GM18867 (cell line): Measurements from ENCODE around the gene IL1RAP.

Experiments
- ATAC-seq: cut with Tn5 transposase; IDR thresholded peaks from one replicate; pipeline ENCODE4 v1.9.1; 2021; ENCODE audit warnings: mild to moderate bottlenecking, moderate library complexity; ENCODE audit not compliant: unreplicated experiment

Gene IL1RAP

DNA sequence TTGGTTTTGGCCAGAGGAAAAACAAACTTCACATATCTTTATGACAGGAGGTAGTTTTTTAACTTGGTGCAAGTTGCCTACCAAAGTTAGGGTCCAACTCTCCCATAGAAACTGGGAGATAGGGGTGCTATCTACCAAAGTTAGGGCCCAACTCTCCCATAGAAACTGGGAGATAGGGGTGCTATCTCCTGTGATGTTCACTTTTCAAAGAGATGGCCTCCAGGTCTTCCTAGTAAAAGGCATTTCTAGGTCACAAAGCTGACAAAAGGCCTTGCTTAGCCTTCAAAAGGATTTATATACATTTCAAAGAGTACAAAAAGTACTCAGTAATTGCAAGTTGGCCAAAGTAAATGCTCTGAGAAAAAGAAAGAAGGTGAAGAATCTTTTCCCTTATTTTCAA lies 27.1 kb downstream of the IL1RAP start:
- ATAC-seq, result no peak

GRCh38 chr3:190541560-190541959 lies 27.7 kb downstream of the IL1RAP start:
- no peak for ATAC-seq

DNA sequence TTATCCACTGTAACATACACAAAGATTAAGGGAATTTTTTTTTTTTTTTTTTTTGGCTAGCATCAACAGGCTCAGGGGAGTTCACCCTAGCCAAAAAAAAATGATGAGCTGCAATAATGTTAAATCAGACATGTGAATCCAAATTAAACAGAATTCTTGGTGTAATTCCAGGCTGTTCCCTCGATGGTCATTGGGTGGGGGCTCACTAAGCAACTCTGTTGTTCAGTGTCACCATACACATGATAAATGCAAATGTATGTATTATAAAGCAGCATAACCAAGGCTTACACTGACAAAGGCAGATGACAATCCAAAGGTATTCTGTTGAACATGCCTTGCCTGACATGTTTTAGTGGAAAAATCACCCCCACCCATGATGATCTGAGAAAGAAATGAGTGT lies 29.0 kb downstream of the IL1RAP start:
- no peak for ATAC-seq

DNA sequence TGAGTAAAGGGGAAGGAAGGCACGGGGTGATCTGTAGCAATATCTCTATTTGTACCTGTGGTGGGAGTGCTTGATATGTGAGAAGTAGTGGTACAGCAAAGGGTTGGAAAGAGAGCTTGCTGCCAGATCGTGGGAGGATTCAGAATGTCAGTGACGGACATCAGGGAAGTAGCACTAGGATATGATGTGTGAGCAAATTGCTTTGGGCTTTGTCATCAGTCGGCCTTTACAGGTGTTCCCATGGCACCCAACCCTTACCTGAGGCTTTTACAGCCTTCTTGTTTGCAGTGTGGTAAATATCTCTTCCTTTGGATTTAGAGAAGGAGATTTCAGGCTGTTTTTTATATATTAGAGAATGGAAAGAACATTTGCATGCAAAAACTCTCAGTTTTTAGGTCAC lies 29.8 kb downstream of the IL1RAP start:
- ATAC-seq, result no peak

DNA sequence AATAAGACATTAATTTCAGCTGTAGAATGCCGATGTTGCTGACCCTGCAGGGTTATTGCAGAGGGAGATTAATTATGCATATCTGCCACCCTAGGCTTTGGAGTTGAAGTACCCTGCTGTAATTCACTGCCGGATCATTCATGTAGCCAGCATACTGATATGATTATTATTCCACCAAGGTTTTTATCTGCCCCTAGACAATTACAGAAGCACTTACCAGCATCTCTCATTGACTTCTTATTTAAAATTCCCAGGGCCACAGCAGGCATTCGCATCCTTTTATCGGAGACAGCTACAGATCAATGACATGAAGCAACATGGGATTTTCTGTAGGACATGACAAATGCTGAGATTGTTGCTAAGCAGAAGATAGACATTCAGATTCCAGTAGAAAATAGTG lies 31.3 kb downstream of the IL1RAP start:
- no peak for ATAC-seq

GRCh38 chr3:190546881-190547510 lies 33.1 kb downstream of the IL1RAP start:
- ATAC-seq, result no peak

DNA sequence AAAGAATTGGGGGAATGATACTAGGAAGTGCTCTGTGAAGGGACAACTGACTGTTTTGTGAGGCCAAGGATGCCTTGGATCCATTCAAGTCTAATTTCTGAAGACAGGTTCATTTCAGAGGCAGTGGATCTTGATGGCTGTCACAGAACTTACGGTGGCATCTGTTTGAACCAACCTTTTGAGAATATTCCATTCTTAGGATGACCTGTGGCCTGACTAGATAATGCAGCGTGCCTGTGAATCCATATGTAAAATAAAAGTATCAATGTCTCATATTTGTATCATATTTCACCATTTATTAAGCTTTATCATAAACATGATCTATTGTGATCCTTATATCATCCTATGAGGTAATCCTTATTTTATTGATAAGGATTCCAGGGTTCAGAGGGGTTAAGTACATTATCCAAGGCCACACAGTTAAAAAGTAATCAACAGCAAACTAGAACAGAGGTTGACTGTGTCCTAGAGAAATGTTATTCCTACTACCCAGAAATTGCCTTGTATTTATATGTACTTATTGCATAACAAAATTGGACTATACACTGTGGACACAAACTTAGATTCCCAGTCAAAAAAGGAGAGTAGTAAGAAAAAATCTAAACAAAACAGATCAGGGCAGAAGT lies 34.3 kb downstream of the IL1RAP start:
- ATAC-seq, result no peak

DNA sequence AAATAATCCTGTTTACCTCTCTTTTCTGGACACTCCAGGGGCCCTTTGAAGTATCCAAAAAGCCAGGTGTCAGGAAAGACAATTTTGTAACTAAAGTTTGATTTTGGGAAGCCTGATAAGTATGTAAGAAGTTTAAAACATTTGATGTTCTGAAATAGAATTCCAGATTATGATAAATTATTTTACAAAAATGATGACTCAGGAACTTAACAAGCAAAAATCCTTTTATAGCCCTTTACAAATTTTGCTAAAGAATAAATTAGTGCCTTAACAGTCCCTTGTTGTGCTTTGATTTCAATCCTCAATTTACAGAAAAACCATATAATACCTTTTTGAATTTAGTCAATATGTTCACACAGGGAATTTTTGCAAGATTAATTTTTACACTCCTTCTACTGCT lies 38.1 kb downstream of the IL1RAP start:
- ATAC-seq, result no peak

GRCh38 chr3:190552969-190553759 lies 39.3 kb downstream of the IL1RAP start:
- ATAC-seq, result no peak

- no peak for ATAC-seq
Observed at GRCh38 chr3:190554197-190554596, 40.3 kb downstream of the IL1RAP start.

GRCh38 chr3:190556351-190556750 lies 42.5 kb downstream of the IL1RAP start:
- no peak for ATAC-seq

GRCh38 chr3:190557296-190557695 lies 43.4 kb downstream of the IL1RAP start:
- no peak for ATAC-seq

GRCh38 chr3:190558316-190558715 lies 44.4 kb downstream of the IL1RAP start:
- ATAC-seq, result peak; percentile 82

- no peak for ATAC-seq
Observed at GRCh38 chr3:190558796-190559195, 44.9 kb downstream of the IL1RAP start.

DNA sequence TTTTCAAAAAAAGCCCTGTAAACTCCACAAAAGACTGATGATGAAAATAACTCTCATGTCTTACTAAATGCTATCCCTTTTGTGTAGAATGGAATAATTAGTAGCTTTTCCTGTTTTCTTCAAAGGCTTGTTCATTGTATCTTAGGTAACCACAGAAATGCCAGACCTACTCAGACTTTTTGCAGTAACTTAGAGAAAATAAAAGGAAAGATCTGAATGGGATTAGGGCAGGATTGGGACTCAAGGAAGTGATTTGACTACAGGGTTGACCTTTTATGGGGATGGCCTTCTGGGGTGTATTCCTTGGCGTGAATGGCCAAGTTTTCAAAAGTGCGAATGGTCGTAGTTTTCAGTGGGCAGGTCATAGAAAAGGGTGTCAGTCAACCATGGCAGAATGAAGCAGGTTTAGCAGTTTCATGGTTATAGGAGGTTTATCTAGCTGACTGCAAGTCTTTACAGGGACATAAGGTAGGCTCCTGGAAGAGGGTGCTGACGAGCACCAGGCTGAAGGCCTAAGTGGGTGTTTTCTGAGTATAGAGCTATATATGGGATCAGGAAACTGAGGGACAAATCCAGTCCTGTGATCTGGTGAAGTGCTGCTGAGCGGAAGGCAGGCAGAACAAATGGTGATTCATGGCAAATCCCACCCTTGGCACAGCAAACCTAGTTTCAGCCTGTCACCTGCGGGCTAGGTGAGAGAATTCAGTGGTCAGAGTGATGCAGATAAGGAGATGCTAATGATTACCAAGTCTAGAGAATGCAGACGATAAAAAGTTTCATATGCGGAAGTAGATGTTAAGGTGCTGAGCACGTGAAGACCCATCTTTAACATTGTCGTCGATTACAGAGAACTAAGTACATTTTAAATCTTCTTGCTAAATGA lies 46.4 kb downstream of the IL1RAP start:
- ATAC-seq, result no peak

DNA sequence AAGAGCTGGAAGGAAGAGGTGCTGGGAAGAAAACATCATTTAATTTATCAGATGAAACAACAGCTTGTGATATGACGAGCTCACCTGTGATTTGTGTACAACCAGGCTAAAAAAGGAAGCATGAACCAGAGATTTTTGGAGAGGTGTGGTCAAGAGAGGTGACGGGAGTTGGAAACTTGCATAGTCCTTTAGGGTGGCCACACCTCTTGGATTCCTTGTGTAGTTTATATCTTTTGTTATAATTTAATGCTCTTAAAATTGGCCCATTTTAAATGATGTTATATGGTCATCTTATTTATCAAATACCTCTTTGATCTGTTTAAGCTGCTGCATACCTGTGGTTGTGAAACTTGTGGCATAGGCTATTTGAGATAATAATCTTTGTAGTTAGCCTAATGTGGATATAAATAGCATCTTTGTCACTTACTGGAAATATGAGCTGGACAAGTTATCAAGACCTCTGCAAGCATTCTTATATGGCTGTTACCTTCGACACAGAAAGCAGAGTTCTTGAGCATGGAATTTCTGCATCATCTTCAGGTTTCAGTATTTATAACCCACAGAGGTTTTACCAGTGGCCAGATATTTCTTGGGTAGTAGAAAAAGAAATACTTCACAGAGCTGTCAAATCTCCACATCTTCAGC lies 49.1 kb downstream of the IL1RAP start:
- no peak for ATAC-seq

GRCh38 chr3:190564175-190564574 lies 50.3 kb downstream of the IL1RAP start:
- no peak for ATAC-seq

DNA sequence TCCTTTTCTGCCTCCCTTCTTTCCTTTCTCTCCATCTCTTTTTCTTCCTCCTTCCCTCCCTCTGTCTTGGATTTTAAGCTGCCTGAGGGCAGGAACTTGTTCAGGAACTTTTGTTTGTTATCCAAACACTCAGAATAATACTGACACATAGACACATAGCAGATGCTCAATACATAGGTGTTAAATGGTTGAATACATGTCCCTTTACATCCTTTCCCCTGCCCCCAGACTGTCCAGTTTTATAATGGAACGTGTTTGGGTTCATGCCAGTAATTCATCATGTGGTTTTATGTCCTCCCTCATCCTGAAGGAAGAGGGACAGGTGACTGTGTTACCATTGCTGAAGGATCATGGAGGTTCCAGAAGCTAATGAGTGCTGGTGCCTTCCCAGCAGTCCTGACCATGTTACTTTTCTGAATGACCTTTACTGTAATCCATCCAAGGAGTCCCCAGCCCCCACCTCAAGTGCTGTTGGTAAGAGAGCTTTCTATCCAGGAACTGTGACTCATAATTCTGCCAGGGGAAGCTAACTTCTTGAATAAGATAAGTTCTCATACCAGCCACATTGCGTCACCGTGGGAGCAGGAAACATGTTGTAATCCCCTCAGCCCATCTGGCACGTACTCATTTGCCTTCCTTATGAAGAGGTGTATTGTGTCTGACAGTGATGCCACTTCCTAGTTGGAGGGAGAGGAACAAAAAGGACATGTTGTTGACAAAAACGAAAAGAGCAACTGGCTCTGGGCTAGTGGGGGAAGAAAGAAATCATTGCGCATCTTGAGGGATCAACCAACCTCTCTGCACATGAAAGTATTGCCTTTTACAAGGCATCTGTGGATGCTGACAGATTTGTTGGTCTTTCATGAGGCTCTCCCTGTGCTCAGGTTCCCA lies 52.4 kb downstream of the IL1RAP start:
- ATAC-seq, result no peak

DNA sequence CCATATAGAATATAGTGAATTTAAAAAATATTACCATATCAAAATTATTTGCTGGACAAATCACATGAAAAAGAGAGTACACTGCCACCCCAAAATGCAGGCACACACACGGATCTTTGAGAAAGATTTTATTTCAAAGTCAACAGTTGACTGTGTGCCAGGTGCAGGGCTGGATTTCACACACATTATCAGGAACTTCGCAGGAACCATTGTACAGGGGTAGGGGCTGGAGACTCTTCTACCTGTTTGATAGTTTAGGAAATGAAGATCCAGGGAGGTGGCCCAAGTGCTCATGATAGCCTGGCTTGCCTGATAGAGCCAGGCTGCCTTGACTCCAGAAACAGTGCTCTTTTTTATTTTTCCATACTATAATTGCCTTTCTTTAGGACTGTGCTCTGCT lies 54.2 kb downstream of the IL1RAP start:
- no peak for ATAC-seq

GRCh38 chr3:190574473-190574872 lies 60.6 kb downstream of the IL1RAP start:
- no peak for ATAC-seq
